Measurements from ENCODE around the gene SPATA31C1. TPM values are rescaled to one million over a fixed set of nuclear protein-coding genes. Genes with fewer than 3 reads are reported as not detected.

Gene SPATA31C1
- total RNA-seq, 4 donors from 2014 or later: not detected

DNA sequence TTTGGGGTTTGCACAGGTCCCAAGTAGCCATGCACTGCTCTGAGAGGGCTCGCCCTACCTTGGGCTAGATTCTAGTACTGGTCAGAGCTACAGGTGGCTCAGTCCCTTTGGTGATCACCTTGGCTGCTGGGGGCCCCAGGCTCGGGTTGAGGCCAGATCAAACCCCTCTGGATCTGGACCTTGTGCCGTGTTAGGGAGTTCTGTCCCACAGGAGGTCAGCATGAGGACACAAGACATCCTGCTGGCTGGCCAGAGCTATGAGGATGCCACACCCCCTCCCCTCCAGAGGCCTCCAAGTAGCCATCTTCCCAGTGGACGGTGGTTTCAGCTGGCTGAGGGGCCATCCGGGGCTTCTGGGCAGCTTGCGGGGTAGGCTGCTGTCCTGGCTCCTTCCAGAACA is 46.0 kb downstream of the SPATA31C1 start:
- TF ChIP-seq, protein P1, sequence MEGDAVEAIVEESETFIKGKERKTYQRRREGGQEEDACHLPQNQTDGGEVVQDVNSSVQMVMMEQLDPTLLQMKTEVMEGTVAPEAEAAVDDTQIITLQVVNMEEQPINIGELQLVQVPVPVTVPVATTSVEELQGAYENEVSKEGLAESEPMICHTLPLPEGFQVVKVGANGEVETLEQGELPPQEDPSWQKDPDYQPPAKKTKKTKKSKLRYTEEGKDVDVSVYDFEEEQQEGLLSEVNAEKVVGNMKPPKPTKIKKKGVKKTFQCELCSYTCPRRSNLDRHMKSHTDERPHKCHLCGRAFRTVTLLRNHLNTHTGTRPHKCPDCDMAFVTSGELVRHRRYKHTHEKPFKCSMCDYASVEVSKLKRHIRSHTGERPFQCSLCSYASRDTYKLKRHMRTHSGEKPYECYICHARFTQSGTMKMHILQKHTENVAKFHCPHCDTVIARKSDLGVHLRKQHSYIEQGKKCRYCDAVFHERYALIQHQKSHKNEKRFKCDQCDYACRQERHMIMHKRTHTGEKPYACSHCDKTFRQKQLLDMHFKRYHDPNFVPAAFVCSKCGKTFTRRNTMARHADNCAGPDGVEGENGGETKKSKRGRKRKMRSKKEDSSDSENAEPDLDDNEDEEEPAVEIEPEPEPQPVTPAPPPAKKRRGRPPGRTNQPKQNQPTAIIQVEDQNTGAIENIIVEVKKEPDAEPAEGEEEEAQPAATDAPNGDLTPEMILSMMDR (IDR thresholded peaks at IDR 0.05; ENCODE audit: low read depth): no peak

- TF ChIP-seq, protein P1 (IDR thresholded peaks at IDR 0.05; ENCODE audit: low read depth): no peak
Observed at GRCh38 chr9:87964826-87965225, 47.1 kb downstream of the SPATA31C1 start.

DNA sequence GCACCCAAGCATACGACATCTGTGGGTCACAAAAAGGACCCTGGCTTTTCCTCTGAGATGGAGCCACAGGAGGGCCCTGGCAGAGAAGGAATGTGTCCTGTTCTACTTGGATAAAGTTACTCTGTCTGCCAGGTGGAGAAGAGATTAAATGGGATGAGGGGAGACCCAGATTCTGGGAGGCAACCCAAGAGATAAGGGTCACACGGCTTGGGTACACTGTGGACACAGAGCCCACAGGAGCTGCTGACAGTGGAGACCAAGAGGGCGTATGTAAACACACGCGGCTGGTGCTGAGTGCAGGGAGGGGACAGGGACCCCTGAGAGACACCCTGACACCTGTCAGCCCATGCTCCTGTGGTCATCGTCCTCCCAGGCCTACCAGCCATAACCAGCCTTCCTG is 50.4 kb downstream of the SPATA31C1 start:
- TF ChIP-seq, protein P1 (IDR thresholded peaks at IDR 0.05; ENCODE audit: low read depth): no peak

- TF ChIP-seq, protein P1 (IDR thresholded peaks at IDR 0.05; ENCODE audit: low read depth): no peak
Observed at GRCh38 chr9:87970602-87971001, 52.8 kb downstream of the SPATA31C1 start.

DNA sequence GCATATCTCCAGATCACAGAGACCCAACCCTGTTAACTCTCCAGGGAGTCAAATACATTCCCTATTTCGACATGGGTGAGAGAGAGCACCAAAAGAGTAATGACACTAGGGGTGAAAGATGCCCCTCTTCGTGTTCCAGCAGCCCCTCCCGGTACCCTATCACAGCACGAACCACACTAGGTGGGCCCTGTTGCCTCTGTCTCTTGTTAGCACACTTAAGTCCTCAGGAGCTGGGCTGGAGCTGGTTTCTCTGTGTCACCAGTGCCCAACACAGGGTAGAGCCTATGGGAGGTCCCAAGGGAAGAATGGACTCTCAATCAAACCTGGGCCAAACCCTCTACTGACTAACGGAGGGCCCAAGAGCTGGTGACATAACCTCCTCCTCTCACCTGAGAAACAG is 55.4 kb downstream of the SPATA31C1 start:
- TF ChIP-seq, protein P1 (IDR thresholded peaks at IDR 0.05; ENCODE audit: low read depth): no peak

Other genes starting within 250 kb of the SPATA31C1 start
- 100 to 1,000 TPM; 113 to 460 (median 173) TPM for gene CTSL, start 191.8 kb upstream of the SPATA31C1 start, total RNA-seq
- gene SPATA31E1, start 35.1 kb upstream of the SPATA31C1 start, total RNA-seq: not detected
- 1 to 10 TPM; 2.0 to 6.0 (median 2.1) TPM for gene CDK20, start 56.6 kb downstream of the SPATA31C1 start, total RNA-seq
- gene SPATA31C2, start 220.5 kb downstream of the SPATA31C1 start, total RNA-seq: not detected

All from subcutaneous adipose tissue (tissue), 4 donors.